Measurements from ENCODE around the gene TNPO3. TPM values are rescaled to one million over a fixed set of nuclear protein-coding genes. Genes with fewer than 3 reads are reported as not detected.
A peak's percentile ranks its signal among the peaks of the same experiment; 100 is the strongest.

TNPO3 gene
- total RNA-seq, 2 experiments from 2014 or later, result 17.1 to 18.7 TPM

GRCh38 chr7:129073204-129073603 lies 18.3 kb upstream of the TNPO3 start:
- no peaks in the 10 kb centered on the region for H3K9me3 Mint-ChIP-seq
- peaks cover 0 to 3% of the 10 kb centered on the region in 2 experiments for H3K27me3 ChIP-seq (ENCODE audit: control insufficient read depth in 1 of 2, insufficient read depth in 2 of 2, low read length in 2 of 2)
- no peak overlapping the region for H3K4me3 ChIP-seq (ENCODE audit: low read length)
- no peaks in the 10 kb centered on the region for H3K4me1 Mint-ChIP-seq (ENCODE audit: low read depth)
- ATAC-seq (ENCODE audit: poor library complexity) (no peak), DNase-seq (no peak)
- no peaks in the 10 kb centered on the region for H3K36me3 Mint-ChIP-seq (ENCODE audit: low read depth)
- peaks cover 2% of the 10 kb centered on the region for H3K4me1 ChIP-seq (ENCODE audit: insufficient read depth, low read length)
- H3K36me3 ChIP-seq (ENCODE audit: insufficient read depth, low read length), result no peaks in the 10 kb centered on the region
- H3K9me3 ChIP-seq (ENCODE audit: control insufficient read depth in 1 of 2, insufficient read depth in 1 of 2, low read length in 2 of 2), result no peaks in the 10 kb centered on the region
- no peak for TF ChIP-seq CTCF (IDR thresholded peaks at IDR 0.05)
- H3K27ac ChIP-seq (ENCODE audit: low read depth in 1 of 2, low read length in 2 of 2), result no peak overlapping the region
- ChIA-PET POLR2A (no interaction called here), CTCF (no interaction called here)
- intact Hi-C loops (cut with DNase I, micrococcal nuclease), result no loop called here
- H3K4me3 Mint-ChIP-seq, result no peak overlapping the region
- H3K27ac Mint-ChIP-seq, result no peak overlapping the region
- H3K27me3 Mint-ChIP-seq, result peaks cover 6% of the 10 kb centered on the region

DNA sequence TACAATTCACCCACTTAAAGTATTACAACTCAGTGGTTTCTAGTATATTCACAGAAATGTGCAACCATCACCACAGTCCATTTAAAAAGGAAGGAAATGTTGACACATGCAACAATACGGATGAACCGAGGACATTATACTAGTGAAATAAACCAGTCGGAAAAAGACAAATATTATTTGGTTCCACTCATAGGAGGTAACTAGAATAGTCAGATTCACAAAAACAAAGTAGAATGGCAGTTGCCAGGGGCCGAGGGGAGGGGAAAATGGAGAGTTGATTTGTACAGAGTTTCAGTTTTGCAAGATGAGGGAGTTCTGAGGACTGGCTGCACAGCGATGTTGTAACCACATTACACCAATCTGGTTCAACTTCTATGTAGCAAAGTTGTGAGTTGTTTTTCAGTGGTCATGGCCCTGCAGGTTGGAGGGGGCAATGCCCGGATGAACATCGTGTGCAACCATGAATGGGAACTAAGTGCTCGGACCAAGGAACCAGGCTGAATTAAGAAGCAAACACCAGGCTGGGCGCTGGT lies 17.6 kb upstream of the TNPO3 start:
- intact Hi-C loops (cut with DNase I, micrococcal nuclease), result no loop called here
- Histone ChIP-seq H3K9me3 (ENCODE audit: control insufficient read depth in 1 of 2, insufficient read depth in 1 of 2, low read length in 2 of 2) (no peaks in the 10 kb centered on the region), H3K4me1 (ENCODE audit: insufficient read depth, low read length) (peaks cover 2% of the 10 kb centered on the region), H3K36me3 (ENCODE audit: insufficient read depth, low read length) (no peaks in the 10 kb centered on the region), H3K27me3 (ENCODE audit: control insufficient read depth in 1 of 2, insufficient read depth in 2 of 2, low read length in 2 of 2) (peaks cover 0 to 5% of the 10 kb centered on the region in 2 experiments), H3K4me3 (ENCODE audit: low read length) (no peak overlapping the region), H3K27ac (ENCODE audit: low read depth in 1 of 2, low read length in 2 of 2) (no peak overlapping the region)
- ATAC-seq (ENCODE audit: poor library complexity) (no peak), DNase-seq (peak in 2 of 14 experiments; percentile 19 to 31)
- ChIA-PET POLR2A (no interaction called here), CTCF (no interaction called here)
- Mint-ChIP-seq H3K27me3 (peaks cover 8% of the 10 kb centered on the region), H3K36me3 (ENCODE audit: low read depth) (no peaks in the 10 kb centered on the region), H3K27ac (no peak overlapping the region), H3K9me3 (no peaks in the 10 kb centered on the region), H3K4me3 (no peak overlapping the region), H3K4me1 (ENCODE audit: low read depth) (no peaks in the 10 kb centered on the region)
- no peak for TF ChIP-seq CTCF (IDR thresholded peaks at IDR 0.05)

DNA sequence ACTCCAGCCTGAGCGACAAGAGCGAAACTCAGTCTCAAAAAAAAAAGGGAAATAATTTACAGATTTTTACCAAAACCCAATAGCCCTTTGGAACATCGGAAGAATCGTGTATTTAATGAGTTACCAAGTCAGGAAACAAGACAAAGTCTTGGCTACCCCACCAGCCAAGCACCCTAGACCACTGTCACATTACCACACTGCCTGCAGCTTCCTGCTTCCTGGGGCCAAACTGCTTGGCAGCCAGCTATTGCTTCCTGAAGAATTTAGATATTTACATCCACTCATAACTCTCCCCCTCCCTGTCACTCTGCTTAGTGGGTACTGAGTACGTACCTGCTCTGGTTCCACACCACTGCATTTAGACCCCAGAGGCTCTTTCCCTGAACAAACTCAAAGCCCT lies 14.1 kb upstream of the TNPO3 start:
- DNase-seq (no peak), ATAC-seq (ENCODE audit: poor library complexity) (no peak)
- Histone ChIP-seq H3K36me3 (ENCODE audit: insufficient read depth, low read length) (no peaks in the 10 kb centered on the region), H3K4me3 (ENCODE audit: low read length) (no peak overlapping the region), H3K27ac (ENCODE audit: low read depth in 1 of 2, low read length in 2 of 2) (no peak overlapping the region), H3K27me3 (ENCODE audit: control insufficient read depth in 1 of 2, insufficient read depth in 2 of 2, low read length in 2 of 2) (peaks cover 0 to 5% of the 10 kb centered on the region in 2 experiments), H3K4me1 (ENCODE audit: insufficient read depth, low read length) (peaks cover 2% of the 10 kb centered on the region), H3K9me3 (ENCODE audit: control insufficient read depth in 1 of 2, insufficient read depth in 1 of 2, low read length in 2 of 2) (no peaks in the 10 kb centered on the region)
- intact Hi-C loops (cut with DNase I, micrococcal nuclease), result no loop called here
- ChIA-PET CTCF (interaction anchor here (1.9 kb wide), 1 partner anchor 22 kb away, joined by 5 read pairs; no protein-coding TSS in a partner anchor), POLR2A (no interaction called here)
- Mint-ChIP-seq H3K36me3 (ENCODE audit: low read depth) (no peaks in the 10 kb centered on the region), H3K4me1 (ENCODE audit: low read depth) (no peaks in the 10 kb centered on the region), H3K9me3 (no peaks in the 10 kb centered on the region), H3K4me3 (no peak overlapping the region), H3K27ac (no peak overlapping the region), H3K27me3 (peaks cover 9% of the 10 kb centered on the region)
- no peak for TF ChIP-seq CTCF (IDR thresholded peaks at IDR 0.05)

All from CD4-positive, alpha-beta T cell (primary cell).